ENCODE data around the gene LTBP1. TPM values are rescaled to one million over a fixed set of nuclear protein-coding genes. Genes with fewer than 3 reads are reported as not detected.
"Not testable (repeated sequence)": the region's sequence is repeated elsewhere in the genome, so short reads cannot be mapped to it uniquely, and the experiment has no call there.

Gene LTBP1
- polyA plus RNA-seq, 1 donor (not counting 4 experiments of a cell fraction or from before 2014, with no cell fraction given) = 9.2 TPM

DNA sequence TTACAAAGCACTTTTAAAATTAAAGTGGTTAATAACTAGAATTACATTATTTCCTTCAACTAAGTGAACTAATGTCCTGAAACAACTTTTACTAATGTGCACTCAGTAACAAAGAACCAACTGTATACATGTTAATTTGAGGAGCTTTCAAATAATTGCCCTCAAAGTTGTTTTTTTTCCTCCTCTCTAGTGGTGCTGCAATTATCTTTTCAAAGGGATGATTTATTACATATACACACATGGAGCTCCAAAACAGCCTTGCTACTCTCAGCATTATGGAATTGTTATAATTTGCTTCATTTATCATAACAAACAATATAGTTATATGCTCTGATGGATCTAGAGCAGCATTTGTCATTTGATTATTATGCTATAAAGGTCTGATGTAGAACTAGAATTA is 283.4 kb downstream of the LTBP1 start:
- no peaks in the 10 kb centered on the region for H3K27me3 ChIP-seq (ENCODE audit: control insufficient read depth, extremely low read depth, insufficient read depth, low read length)

DNA sequence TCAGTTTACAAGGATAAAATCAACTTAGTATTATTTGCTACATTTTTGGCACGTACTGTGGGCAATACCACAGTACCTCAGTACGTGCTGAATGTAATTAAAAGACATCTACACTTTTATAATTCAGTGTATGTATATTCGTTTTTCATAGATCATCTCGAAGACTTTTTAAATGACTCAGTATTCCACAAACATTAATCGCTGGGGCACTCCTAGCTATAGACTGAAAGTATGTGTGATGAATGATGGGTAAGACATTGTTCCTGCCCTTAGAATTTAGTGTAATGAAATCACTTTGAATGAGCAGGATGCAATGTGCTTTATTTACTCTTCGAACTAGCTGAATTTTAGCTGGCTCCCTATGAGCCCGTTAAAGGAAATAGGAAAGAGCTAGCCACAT is 284.1 kb downstream of the LTBP1 start:
- no peaks in the 10 kb centered on the region for H3K27me3 ChIP-seq (ENCODE audit: control insufficient read depth, extremely low read depth, insufficient read depth, low read length)
- DNase-seq (ENCODE audit: low read depth, low spot score) (no peak), FAIRE-seq (no peak)
- no peaks in the 10 kb centered on the region for H3K4me1 ChIP-seq (ENCODE audit: control insufficient read depth, extremely low read depth, insufficient read depth, low read length)
- no peaks in the 10 kb centered on the region for H4K20me1 ChIP-seq (ENCODE audit: control insufficient read depth, extremely low read depth, insufficient read depth, low read length)
- no peaks in the 10 kb centered on the region for H3K36me3 ChIP-seq (ENCODE audit: control insufficient read depth in 2 of 2, extremely low read depth in 1 of 2, insufficient read depth in 2 of 2, low read length in 2 of 2)
- no peak overlapping the region for H2AFZ ChIP-seq (ENCODE audit: control insufficient read depth, low read length)
- no peaks in the 10 kb centered on the region for H3K79me2 ChIP-seq (ENCODE audit: control insufficient read depth, insufficient read depth, low read length)
- H3K27ac ChIP-seq (ENCODE audit: control insufficient read depth, insufficient read depth, low read length) = no peak overlapping the region
- no peaks in the 10 kb centered on the region for H3K9me1 ChIP-seq (ENCODE audit: control insufficient read depth, extremely low read depth, insufficient read depth, low read length)
- no peak for TF ChIP-seq EZH2 (IDR thresholded peaks at IDR 0.05; ENCODE audit: low read length)
- TF ChIP-seq, protein P1, sequence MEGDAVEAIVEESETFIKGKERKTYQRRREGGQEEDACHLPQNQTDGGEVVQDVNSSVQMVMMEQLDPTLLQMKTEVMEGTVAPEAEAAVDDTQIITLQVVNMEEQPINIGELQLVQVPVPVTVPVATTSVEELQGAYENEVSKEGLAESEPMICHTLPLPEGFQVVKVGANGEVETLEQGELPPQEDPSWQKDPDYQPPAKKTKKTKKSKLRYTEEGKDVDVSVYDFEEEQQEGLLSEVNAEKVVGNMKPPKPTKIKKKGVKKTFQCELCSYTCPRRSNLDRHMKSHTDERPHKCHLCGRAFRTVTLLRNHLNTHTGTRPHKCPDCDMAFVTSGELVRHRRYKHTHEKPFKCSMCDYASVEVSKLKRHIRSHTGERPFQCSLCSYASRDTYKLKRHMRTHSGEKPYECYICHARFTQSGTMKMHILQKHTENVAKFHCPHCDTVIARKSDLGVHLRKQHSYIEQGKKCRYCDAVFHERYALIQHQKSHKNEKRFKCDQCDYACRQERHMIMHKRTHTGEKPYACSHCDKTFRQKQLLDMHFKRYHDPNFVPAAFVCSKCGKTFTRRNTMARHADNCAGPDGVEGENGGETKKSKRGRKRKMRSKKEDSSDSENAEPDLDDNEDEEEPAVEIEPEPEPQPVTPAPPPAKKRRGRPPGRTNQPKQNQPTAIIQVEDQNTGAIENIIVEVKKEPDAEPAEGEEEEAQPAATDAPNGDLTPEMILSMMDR (optimal IDR thresholded peaks at IDR 0.05 in 1 of 3, IDR thresholded peaks at IDR 0.05 in 1 of 3, conservative IDR thresholded peaks at IDR 0.05 in 1 of 3; ENCODE audit: extremely low read depth in 1 of 3, insufficient read depth in 2 of 3, low read length in 3 of 3) = no peak
- no peak overlapping the region for H3K4me2 ChIP-seq (ENCODE audit: control insufficient read depth, extremely low read depth, insufficient read depth, low read depth, low read length)
- dilution Hi-C loops (cut with MboI; ENCODE audit: extremely low pct_ligation_motif_present, low sequenced_read_pairs) = no loop called here
- no peak overlapping the region for H3K9ac ChIP-seq (ENCODE audit: control insufficient read depth, extremely low read depth, insufficient read depth, low read length)
- H3K4me3 ChIP-seq (ENCODE audit: control insufficient read depth in 2 of 3, extremely low read depth in 1 of 3, insufficient read depth in 2 of 3, low read depth in 1 of 3, low read length in 3 of 3) = no peak overlapping the region
- no peaks in the 10 kb centered on the region for H3K9me3 ChIP-seq (ENCODE audit: control insufficient read depth, low read depth, low read length)

More for the DNA sequence above, 283.4 kb downstream of the LTBP1 start:
- H2AFZ ChIP-seq (ENCODE audit: control insufficient read depth, low read length) = no peak overlapping the region
- H3K27ac ChIP-seq (ENCODE audit: control insufficient read depth, insufficient read depth, low read length) = no peak overlapping the region
- no peaks in the 10 kb centered on the region for H3K4me1 ChIP-seq (ENCODE audit: control insufficient read depth, extremely low read depth, insufficient read depth, low read length)
- no peak overlapping the region for H3K4me3 ChIP-seq (ENCODE audit: control insufficient read depth in 2 of 3, extremely low read depth in 1 of 3, insufficient read depth in 2 of 3, low read depth in 1 of 3, low read length in 3 of 3)
- DNase-seq (ENCODE audit: low read depth, low spot score) (no peak), FAIRE-seq (no peak)
- H3K36me3 ChIP-seq (ENCODE audit: control insufficient read depth in 2 of 2, extremely low read depth in 1 of 2, insufficient read depth in 2 of 2, low read length in 2 of 2) = no peaks in the 10 kb centered on the region
- H3K9me3 ChIP-seq (ENCODE audit: control insufficient read depth, low read depth, low read length) = peaks cover 2% of the 10 kb centered on the region
- H3K4me2 ChIP-seq (ENCODE audit: control insufficient read depth, extremely low read depth, insufficient read depth, low read depth, low read length) = no peak overlapping the region
- TF ChIP-seq EZH2 (IDR thresholded peaks at IDR 0.05; ENCODE audit: low read length) = no peak
- TF ChIP-seq, protein P1 (optimal IDR thresholded peaks at IDR 0.05 in 1 of 3, IDR thresholded peaks at IDR 0.05 in 1 of 3, conservative IDR thresholded peaks at IDR 0.05 in 1 of 3; ENCODE audit: extremely low read depth in 1 of 3, insufficient read depth in 2 of 3, low read length in 3 of 3) = no peak
- H3K79me2 ChIP-seq (ENCODE audit: control insufficient read depth, insufficient read depth, low read length) = no peaks in the 10 kb centered on the region
- no peaks in the 10 kb centered on the region for H3K9me1 ChIP-seq (ENCODE audit: control insufficient read depth, extremely low read depth, insufficient read depth, low read length)
- no peak overlapping the region for H3K9ac ChIP-seq (ENCODE audit: control insufficient read depth, extremely low read depth, insufficient read depth, low read length)
- no peaks in the 10 kb centered on the region for H4K20me1 ChIP-seq (ENCODE audit: control insufficient read depth, extremely low read depth, insufficient read depth, low read length)
- dilution Hi-C loops (cut with MboI; ENCODE audit: extremely low pct_ligation_motif_present, low sequenced_read_pairs) = no loop called here

DNA sequence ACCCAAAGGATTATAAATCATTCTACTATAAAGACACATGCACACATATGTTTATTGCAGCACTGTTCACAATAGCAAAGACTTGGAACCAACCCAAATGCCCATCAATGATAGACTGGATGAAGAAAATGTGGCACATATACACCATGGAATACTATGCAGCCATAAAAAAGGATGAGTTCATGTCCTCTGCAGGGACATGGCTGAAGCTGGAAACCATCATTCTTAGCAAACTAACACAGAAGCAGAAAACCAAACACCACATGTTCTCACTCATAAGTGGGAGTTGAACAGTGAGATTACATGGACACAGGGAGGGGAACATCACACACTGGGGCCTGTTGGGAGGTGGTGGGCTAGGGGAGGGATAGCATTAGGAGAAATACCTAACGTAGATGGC is 288.8 kb downstream of the LTBP1 start:
- H4K20me1 ChIP-seq (ENCODE audit: control insufficient read depth, extremely low read depth, insufficient read depth, low read length); H3K9me3 ChIP-seq (ENCODE audit: control insufficient read depth, low read depth, low read length); H3K36me3 ChIP-seq (ENCODE audit: control insufficient read depth in 2 of 2, extremely low read depth in 1 of 2, insufficient read depth in 2 of 2, low read length in 2 of 2); dilution Hi-C loops (cut with MboI; ENCODE audit: extremely low pct_ligation_motif_present, low sequenced_read_pairs); H3K9ac ChIP-seq (ENCODE audit: control insufficient read depth, extremely low read depth, insufficient read depth, low read length); DNase-seq (ENCODE audit: low read depth, low spot score); FAIRE-seq; H3K27ac ChIP-seq (ENCODE audit: control insufficient read depth, insufficient read depth, low read length); H3K9me1 ChIP-seq (ENCODE audit: control insufficient read depth, extremely low read depth, insufficient read depth, low read length); H2AFZ ChIP-seq (ENCODE audit: control insufficient read depth, low read length); H3K27me3 ChIP-seq (ENCODE audit: control insufficient read depth, extremely low read depth, insufficient read depth, low read length); H3K79me2 ChIP-seq (ENCODE audit: control insufficient read depth, insufficient read depth, low read length); H3K4me3 ChIP-seq (ENCODE audit: control insufficient read depth in 2 of 3, extremely low read depth in 1 of 3, insufficient read depth in 2 of 3, low read depth in 1 of 3, low read length in 3 of 3); H3K4me2 ChIP-seq (ENCODE audit: control insufficient read depth, extremely low read depth, insufficient read depth, low read depth, low read length): not testable (repeated sequence)
- peaks cover 26% of the 10 kb centered on the region for H3K4me1 ChIP-seq (ENCODE audit: control insufficient read depth, extremely low read depth, insufficient read depth, low read length)

Data from keratinocyte (primary cell).